HL-60/S4 (cell line): ENCODE results near the gene DXO.
"Not testable (repeated sequence)": the region's sequence is repeated elsewhere in the genome, so short reads cannot be mapped to it uniquely, and the experiment has no call there.

Experiments
- in situ Hi-C: fragments of 300-500 bp; cut with MboI; formaldehyde crosslinking; loops from 2 replicates; pipeline ENCODE4 v1.14.3; 2022; ENCODE audit warnings: low sequenced_read_pairs

The DXO gene

GRCh38 chr6:31980195-31980876, 8.4 kb upstream of the DXO start:
- in situ Hi-C loops = not testable (repeated sequence)

GRCh38 chr6:31979238-31979898, 7.4 kb upstream of the DXO start:
- in situ Hi-C loops = no loop called here

GRCh38 chr6:31978831-31979230, 6.9 kb upstream of the DXO start:
- in situ Hi-C loops = no loop called here

GRCh38 chr6:31977816-31978431, 6.0 kb upstream of the DXO start:
- in situ Hi-C loops = no loop called here

GRCh38 chr6:31976065-31976464, 4.1 kb upstream of the DXO start:
- in situ Hi-C loops = not testable (repeated sequence)

GRCh38 chr6:31972709-31973350, 892 bp upstream of the DXO start:
- in situ Hi-C loops = no loop called here

GRCh38 chr6:31971279-31971992, 502 bp downstream of the DXO start:
- in situ Hi-C loops = no loop called here

- in situ Hi-C loops = no loop called here
Observed at GRCh38 chr6:31970604-31971271, 1.2 kb downstream of the DXO start.

GRCh38 chr6:31969712-31970603, 2.0 kb downstream of the DXO start:
- in situ Hi-C loops = no loop called here

GRCh38 chr6:31968791-31969711, 2.9 kb downstream of the DXO start:
- in situ Hi-C loops = no loop called here

- in situ Hi-C loops = no loop called here
Observed at GRCh38 chr6:31968326-31968725, 3.6 kb downstream of the DXO start.

GRCh38 chr6:31967926-31968320, 4.0 kb downstream of the DXO start:
- in situ Hi-C loops = no loop called here

- in situ Hi-C loops = no loop called here
Observed at GRCh38 chr6:31966997-31967925, 4.7 kb downstream of the DXO start.

- in situ Hi-C loops = no loop called here
Observed at GRCh38 chr6:31966506-31966905, 5.4 kb downstream of the DXO start.

GRCh38 chr6:31965700-31966099, 6.2 kb downstream of the DXO start:
- in situ Hi-C loops = no loop called here

GRCh38 chr6:31963921-31964320, 8.0 kb downstream of the DXO start:
- in situ Hi-C loops = no loop called here

GRCh38 chr6:31961616-31962015, 10.3 kb downstream of the DXO start:
- in situ Hi-C loops = no loop called here
